ENCODE results near the gene PCDHGA2.
"Not testable (repeated sequence)": the region's sequence is repeated elsewhere in the genome, so short reads cannot be mapped to it uniquely, and the experiment has no call there.

The PCDHGA2 gene

GRCh38 chr5:141338538-141339306 lies at the start of gene PCDHGA2:
Gene PCDHGA2, plus strand, starts transcription at chr5:141338760.
- Histone ChIP-seq H3K36me3 (ENCODE audit: insufficient read depth, low read length) (no peaks in the 10 kb centered on the region), H3K27me3 (ENCODE audit: insufficient read depth, low read length) (no peaks in the 10 kb centered on the region), H2AFZ (ENCODE audit: low read depth, low read length) (no peak within 1 kb of the TSS), H3K4me1 (ENCODE audit: insufficient read depth, low read length) (no peaks in the 10 kb centered on the region), H3K4me3 (ENCODE audit: low read length) (no peak within 1 kb of the TSS), H3K9me3 (ENCODE audit: low read length) (peaks cover 9% of the 10 kb centered on the region)

GRCh38 chr5:141298376-141298775 lies 40.2 kb upstream of the PCDHGA2 start:
- Histone ChIP-seq H3K4me1 (ENCODE audit: insufficient read depth, low read length) (no peaks in the 10 kb centered on the region), H2AFZ (ENCODE audit: low read depth, low read length) (no peak overlapping the region), H3K36me3 (ENCODE audit: insufficient read depth, low read length) (no peaks in the 10 kb centered on the region), H3K9me3 (ENCODE audit: low read length) (peaks cover 14% of the 10 kb centered on the region), H3K27me3 (ENCODE audit: insufficient read depth, low read length) (no peaks in the 10 kb centered on the region), H3K4me3 (ENCODE audit: low read length) (no peak overlapping the region)

- Histone ChIP-seq H3K9me3 (ENCODE audit: low read length) (peaks cover 29% of the 10 kb centered on the region), H2AFZ (ENCODE audit: low read depth, low read length) (no peak within 1 kb of the TSS), H3K4me3 (ENCODE audit: low read length) (no peak within 1 kb of the TSS), H3K27me3 (ENCODE audit: insufficient read depth, low read length) (no peaks in the 10 kb centered on the region), H3K36me3 (ENCODE audit: insufficient read depth, low read length) (no peaks in the 10 kb centered on the region), H3K4me1 (ENCODE audit: insufficient read depth, low read length) (peaks cover 5% of the 10 kb centered on the region)
Observed at GRCh38 chr5:141303756-141304155, 34.8 kb upstream of the PCDHGA2 start, which contains the start of gene SLC25A2. Gene SLC25A2, minus strand, starts transcription at chr5:141304049. Its CDS starts 184 bp downstream, at chr5:141303865.

GRCh38 chr5:141306630-141307029 lies 31.9 kb upstream of the PCDHGA2 start:
- Histone ChIP-seq H3K9me3 (ENCODE audit: low read length) (peaks cover 32% of the 10 kb centered on the region), H2AFZ (ENCODE audit: low read depth, low read length) (no peak overlapping the region), H3K4me3 (ENCODE audit: low read length) (no peak overlapping the region)

GRCh38 chr5:141313711-141314110 lies 24.8 kb upstream of the PCDHGA2 start:
- no peaks in the 10 kb centered on the region for H3K27me3 ChIP-seq (ENCODE audit: insufficient read depth, low read length)
- peaks cover 40% of the 10 kb centered on the region for H3K9me3 ChIP-seq (ENCODE audit: low read length)
- no peak overlapping the region for H3K4me3 ChIP-seq (ENCODE audit: low read length)

More at GRCh38 chr5:141306630-141307029, 31.9 kb upstream of the PCDHGA2 start:
- H3K27me3 ChIP-seq (ENCODE audit: insufficient read depth, low read length) = no peaks in the 10 kb centered on the region
- H3K36me3 ChIP-seq (ENCODE audit: insufficient read depth, low read length) = no peaks in the 10 kb centered on the region
- H3K4me1 ChIP-seq (ENCODE audit: insufficient read depth, low read length) = peaks cover 5% of the 10 kb centered on the region

GRCh38 chr5:141316963-141317362 lies 21.6 kb upstream of the PCDHGA2 start:
- Histone ChIP-seq H3K9me3 (ENCODE audit: low read length) (peaks cover 45% of the 10 kb centered on the region), H3K36me3 (ENCODE audit: insufficient read depth, low read length) (peaks cover 47% of the 10 kb centered on the region)
- not testable (repeated sequence) for H3K4me3 ChIP-seq (ENCODE audit: low read length); H2AFZ ChIP-seq (ENCODE audit: low read depth, low read length); H3K27me3 ChIP-seq (ENCODE audit: insufficient read depth, low read length); H3K4me1 ChIP-seq (ENCODE audit: insufficient read depth, low read length)

More at GRCh38 chr5:141313711-141314110, 24.8 kb upstream of the PCDHGA2 start:
- peaks cover 3% of the 10 kb centered on the region for H3K4me1 ChIP-seq (ENCODE audit: insufficient read depth, low read length)
- H3K36me3 ChIP-seq (ENCODE audit: insufficient read depth, low read length) = peaks cover 37% of the 10 kb centered on the region
- no peak overlapping the region for H2AFZ ChIP-seq (ENCODE audit: low read depth, low read length)

- Histone ChIP-seq H3K36me3 (ENCODE audit: insufficient read depth, low read length) (peaks cover 41% of the 10 kb centered on the region), H3K4me3 (ENCODE audit: low read length) (peak overlapping the region; percentile 88), H3K9me3 (ENCODE audit: low read length) (peaks cover 41% of the 10 kb centered on the region), H3K4me1 (ENCODE audit: insufficient read depth, low read length) (peaks cover 3% of the 10 kb centered on the region), H2AFZ (ENCODE audit: low read depth, low read length) (no peak overlapping the region), H3K27me3 (ENCODE audit: insufficient read depth, low read length) (no peaks in the 10 kb centered on the region)
Observed at GRCh38 chr5:141319202-141319601, 19.4 kb upstream of the PCDHGA2 start.

GRCh38 chr5:141319699-141320098 lies 18.9 kb upstream of the PCDHGA2 start:
- peaks cover 3% of the 10 kb centered on the region for H3K4me1 ChIP-seq (ENCODE audit: insufficient read depth, low read length)
- H3K27me3 ChIP-seq (ENCODE audit: insufficient read depth, low read length) = no peaks in the 10 kb centered on the region
- H3K36me3 ChIP-seq (ENCODE audit: insufficient read depth, low read length) = peaks cover 40% of the 10 kb centered on the region
- peak overlapping the region; percentile 88 for H3K4me3 ChIP-seq (ENCODE audit: low read length)
- peaks cover 40% of the 10 kb centered on the region for H3K9me3 ChIP-seq (ENCODE audit: low read length)
- H2AFZ ChIP-seq (ENCODE audit: low read depth, low read length) = no peak overlapping the region

- peaks cover 32% of the 10 kb centered on the region for H3K36me3 ChIP-seq (ENCODE audit: insufficient read depth, low read length)
- H3K9me3 ChIP-seq (ENCODE audit: low read length) = peaks cover 33% of the 10 kb centered on the region
- no peaks in the 10 kb centered on the region for H3K27me3 ChIP-seq (ENCODE audit: insufficient read depth, low read length)
- peak within 1 kb of the TSS; percentile 75 for H2AFZ ChIP-seq (ENCODE audit: low read depth, low read length)
- peak within 1 kb of the TSS; percentile 88 for H3K4me3 ChIP-seq (ENCODE audit: low read length)
- peaks cover 3% of the 10 kb centered on the region for H3K4me1 ChIP-seq (ENCODE audit: insufficient read depth, low read length)
Observed at GRCh38 chr5:141320225-141321169, 18.1 kb upstream of the PCDHGA2 start, which contains the start of gene TAF7. Gene TAF7, minus strand, starts transcription at chr5:141320784. Its CDS starts 740 bp downstream, at chr5:141320044.

GRCh38 chr5:141322261-141322660 lies 16.3 kb upstream of the PCDHGA2 start:
- no peaks in the 10 kb centered on the region for H3K27me3 ChIP-seq (ENCODE audit: insufficient read depth, low read length)
- peaks cover 3% of the 10 kb centered on the region for H3K4me1 ChIP-seq (ENCODE audit: insufficient read depth, low read length)
- no peak overlapping the region for H3K4me3 ChIP-seq (ENCODE audit: low read length)
- H3K9me3 ChIP-seq (ENCODE audit: low read length) = peaks cover 28% of the 10 kb centered on the region
- no peak overlapping the region for H2AFZ ChIP-seq (ENCODE audit: low read depth, low read length)
- peaks cover 22% of the 10 kb centered on the region for H3K36me3 ChIP-seq (ENCODE audit: insufficient read depth, low read length)

- Histone ChIP-seq H3K4me3 (ENCODE audit: low read length) (no peak overlapping the region), H2AFZ (ENCODE audit: low read depth, low read length) (no peak overlapping the region), H3K36me3 (ENCODE audit: insufficient read depth, low read length) (no peaks in the 10 kb centered on the region), H3K4me1 (ENCODE audit: insufficient read depth, low read length) (no peaks in the 10 kb centered on the region), H3K27me3 (ENCODE audit: insufficient read depth, low read length) (no peaks in the 10 kb centered on the region), H3K9me3 (ENCODE audit: low read length) (peaks cover 14% of the 10 kb centered on the region)
Observed at GRCh38 chr5:141326088-141326854, 12.3 kb upstream of the PCDHGA2 start.

- H3K4me1 ChIP-seq (ENCODE audit: insufficient read depth, low read length) = no peaks in the 10 kb centered on the region
- no peak overlapping the region for H3K4me3 ChIP-seq (ENCODE audit: low read length)
- no peaks in the 10 kb centered on the region for H3K36me3 ChIP-seq (ENCODE audit: insufficient read depth, low read length)
- no peaks in the 10 kb centered on the region for H3K27me3 ChIP-seq (ENCODE audit: insufficient read depth, low read length)
- peaks cover 20% of the 10 kb centered on the region for H3K9me3 ChIP-seq (ENCODE audit: low read length)
- H2AFZ ChIP-seq (ENCODE audit: low read depth, low read length) = no peak overlapping the region
Observed at GRCh38 chr5:141328231-141328630, 10.3 kb upstream of the PCDHGA2 start.
